ENCODE results near the gene STK10.
"Not testable (repeated sequence)": the region's sequence is repeated elsewhere in the genome, so short reads cannot be mapped to it uniquely, and the experiment has no call there.

Gene STK10

GRCh38 chr5:172051643-172052339 lies 136.2 kb downstream of the STK10 start:
- no peak for DNase-seq (ENCODE audit: low read depth)

- DNase-seq (ENCODE audit: low read depth): no peak
Observed at GRCh38 chr5:172050080-172050479, 137.9 kb downstream of the STK10 start.

GRCh38 chr5:172049226-172049796 lies 138.7 kb downstream of the STK10 start:
- no peak for DNase-seq (ENCODE audit: low read depth)

- no peak for DNase-seq (ENCODE audit: low read depth)
Observed at GRCh38 chr5:172048539-172049101, 139.4 kb downstream of the STK10 start.

GRCh38 chr5:172048170-172048422 lies 139.9 kb downstream of the STK10 start:
- DNase-seq (ENCODE audit: low read depth): no peak

GRCh38 chr5:172046593-172046992 lies 141.4 kb downstream of the STK10 start:
- DNase-seq (ENCODE audit: low read depth): no peak

- DNase-seq (ENCODE audit: low read depth): no peak
Observed at GRCh38 chr5:172045315-172045632, 142.8 kb downstream of the STK10 start.

GRCh38 chr5:172044631-172045314 lies 143.3 kb downstream of the STK10 start:
- no peak for DNase-seq (ENCODE audit: low read depth)

GRCh38 chr5:172043865-172044264 lies 144.2 kb downstream of the STK10 start:
- no peak for DNase-seq (ENCODE audit: low read depth)

GRCh38 chr5:172042183-172042582 lies 145.8 kb downstream of the STK10 start:
- no peak for DNase-seq (ENCODE audit: low read depth)

- no peak for DNase-seq (ENCODE audit: low read depth)
Observed at GRCh38 chr5:172038167-172038566, 149.9 kb downstream of the STK10 start.

GRCh38 chr5:172035049-172035448 lies 153.0 kb downstream of the STK10 start:
- DNase-seq (ENCODE audit: low read depth): peak; percentile 12

GRCh38 chr5:172031894-172032461 lies 156.0 kb downstream of the STK10 start:
- no peak for DNase-seq (ENCODE audit: low read depth)

- no peak for DNase-seq (ENCODE audit: low read depth)
Observed at GRCh38 chr5:172029876-172030275, 158.1 kb downstream of the STK10 start.

- no peak for DNase-seq (ENCODE audit: low read depth)
Observed at GRCh38 chr5:172028167-172028566, 159.9 kb downstream of the STK10 start.

GRCh38 chr5:172020110-172020786 lies 167.8 kb downstream of the STK10 start:
- not testable (repeated sequence) for DNase-seq (ENCODE audit: low read depth)

GRCh38 chr5:172015346-172015745 lies 172.7 kb downstream of the STK10 start:
- DNase-seq (ENCODE audit: low read depth): no peak

GRCh38 chr5:172010278-172010677 lies 177.7 kb downstream of the STK10 start:
- no peak for DNase-seq (ENCODE audit: low read depth)

- no peak for DNase-seq (ENCODE audit: low read depth)
Observed at GRCh38 chr5:172009536-172010270, 178.3 kb downstream of the STK10 start.

- no peak for DNase-seq (ENCODE audit: low read depth)
Observed at GRCh38 chr5:172008689-172009141, 179.3 kb downstream of the STK10 start.

GRCh38 chr5:172008111-172008455 lies 179.9 kb downstream of the STK10 start:
- DNase-seq (ENCODE audit: low read depth): no peak
